BLaER1 treated with 17β-estradiol and CSF1 and Interleukin-3, amounts not matched to agents 10 nM and 100 nM (cell line): ENCODE measurements around the gene PDPK1.

ENCODE experiments used
- H3K27ac ChIP-seq, 11 experiments: shearing (Covaris generic); formaldehyde crosslinking; 2 replicates each; pipeline ENCODE4 v1.8.1; 2022
- H3K27me3 ChIP-seq, 11 experiments: shearing (Covaris generic); formaldehyde crosslinking; 2 replicates each; pipeline ENCODE4 v1.8.1; 2022
- H3K36me3 ChIP-seq, 11 experiments: shearing (Covaris generic); formaldehyde crosslinking; 2 replicates each; pipeline ENCODE4 v1.8.1; 2022
- H3K4me1 ChIP-seq, 10 experiments: shearing (Covaris generic); formaldehyde crosslinking; 2 replicates each; pipeline ENCODE4 v1.8.1; 2022
- H3K4me2 ChIP-seq, 11 experiments: shearing (Covaris generic); formaldehyde crosslinking; 2 replicates each; pipeline ENCODE4 v1.8.1; 2022
- H3K4me3 ChIP-seq, 10 experiments: shearing (Covaris generic); formaldehyde crosslinking; 2 replicates each; pipeline ENCODE4 v1.8.1; 2022
- H3K9ac ChIP-seq, 11 experiments: shearing (Covaris generic); formaldehyde crosslinking; 2 replicates each; pipeline ENCODE4 v1.8.1; 2022
- H3K9me3 ChIP-seq, 11 experiments: shearing (Covaris generic); formaldehyde crosslinking; replicated peaks in 1 of 11; 2 replicates each; pipeline ENCODE4 v1.8.1; 2022
- H4K20me1 ChIP-seq, 11 experiments: shearing (Covaris generic); formaldehyde crosslinking; 2 replicates each; pipeline ENCODE4 v1.8.1; 2022
- Cebpa-rat ChIP-seq, 11 experiments: shearing (Covaris generic); IDR thresholded peaks; 2 replicates each; pipeline ENCODE4 v1.8.1; 2022

PDPK1 gene

DNA sequence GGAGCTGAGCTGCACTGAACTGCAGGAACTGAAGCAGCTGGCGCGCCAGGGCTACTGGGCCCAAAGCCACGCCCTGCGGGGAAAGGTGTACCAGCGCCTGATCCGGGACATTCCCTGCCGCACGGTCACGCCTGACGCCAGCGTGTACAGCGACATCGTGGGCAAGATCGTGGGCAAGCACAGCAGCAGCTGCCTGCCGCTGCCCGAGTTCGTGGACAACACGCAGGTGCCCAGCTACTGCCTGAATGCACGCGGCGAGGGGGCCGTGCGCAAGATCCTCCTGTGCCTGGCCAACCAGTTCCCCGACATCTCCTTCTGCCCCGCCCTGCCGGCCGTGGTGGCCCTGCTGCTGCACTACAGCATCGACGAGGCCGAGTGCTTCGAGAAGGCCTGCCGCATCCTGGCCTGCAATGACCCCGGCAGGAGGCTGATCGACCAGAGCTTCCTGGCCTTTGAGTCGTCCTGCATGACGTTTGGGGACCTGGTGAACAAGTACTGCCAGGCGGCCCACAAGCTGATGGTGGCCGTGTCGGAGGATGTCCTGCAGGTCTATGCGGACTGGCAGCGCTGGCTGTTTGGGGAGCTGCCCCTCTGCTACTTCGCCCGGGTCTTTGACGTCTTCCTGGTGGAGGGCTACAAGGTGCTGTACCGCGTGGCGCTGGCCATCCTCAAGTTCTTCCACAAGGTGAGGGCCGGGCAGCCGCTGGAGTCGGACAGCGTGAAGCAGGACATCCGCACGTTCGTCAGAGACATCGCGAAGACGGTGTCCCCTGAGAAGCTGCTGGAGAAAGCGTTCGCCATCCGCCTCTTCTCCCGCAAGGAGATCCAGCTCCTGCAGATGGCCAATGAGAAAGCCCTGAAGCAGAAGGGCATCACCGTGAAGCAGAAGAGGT is 41.4 kb upstream of the PDPK1 start:
- H4K20me1 ChIP-seq = peaks cover 5 to 100% (median 96%) of the 10 kb centered on the region in 11 experiments; a peak in 21 of 22 replicates
- TF ChIP-seq Cebpa-rat (IDR thresholded peaks at IDR 0.05) = no peak
- no peaks in the 10 kb centered on the region for H3K27me3 ChIP-seq

DNA sequence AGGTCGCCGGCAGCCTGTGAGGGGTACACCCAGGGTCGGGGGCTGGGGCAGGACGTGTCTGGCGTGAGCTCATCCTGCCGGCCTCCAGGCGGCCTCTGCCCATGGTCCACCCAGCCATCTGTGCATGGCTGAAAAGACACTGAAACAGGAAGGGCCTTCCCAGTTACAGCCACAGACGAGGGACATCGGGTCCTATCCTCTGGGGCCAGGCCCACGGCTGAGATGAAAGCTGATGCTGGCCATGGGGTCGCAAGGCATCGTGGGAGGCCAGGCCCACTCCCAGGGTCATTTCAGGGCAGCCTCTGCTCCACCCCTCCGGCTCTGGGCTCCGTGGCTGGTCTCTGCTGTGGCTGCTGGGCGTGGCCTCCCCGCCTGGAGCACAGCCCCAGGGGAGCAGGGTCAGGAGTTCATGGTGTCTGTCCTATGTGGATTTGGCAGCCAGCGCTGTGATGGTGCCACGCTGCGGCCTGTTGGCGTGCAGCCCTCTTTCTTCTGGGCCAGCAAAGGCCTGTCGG is 40.6 kb upstream of the PDPK1 start:
- no peak for TF ChIP-seq Cebpa-rat (IDR thresholded peaks at IDR 0.05)
- Histone ChIP-seq H3K9me3 (no peaks in the 10 kb centered on the region), H3K27ac (peak overlapping the region in 8 of 11 experiments; percentile 9 to 51 (median 35); a peak in 11 of 22 replicates), H3K36me3 (peaks cover 13 to 89% (median 67%) of the 10 kb centered on the region in 11 experiments), H3K27me3 (no peaks in the 10 kb centered on the region), H4K20me1 (peaks cover 5 to 100% (median 96%) of the 10 kb centered on the region in 11 experiments; a peak in 21 of 22 replicates), H3K4me2 (peak overlapping the region; percentile 63 to 86 (median 79)), H3K4me3 (no peak overlapping the region; a peak in 1 of 20 replicates), H3K4me1 (peaks cover 36 to 60% (median 51%) of the 10 kb centered on the region in 10 experiments), H3K9ac (peak overlapping the region; percentile 5 to 71 (median 49); a peak in 17 of 22 replicates)

More for the DNA sequence above, 41.4 kb upstream of the PDPK1 start:
- no peak overlapping the region for H3K4me3 ChIP-seq
- H3K4me2 ChIP-seq = peak overlapping the region; percentile 63 to 86 (median 79)
- peak overlapping the region in 8 of 11 experiments; percentile 45 to 71 (median 55); a peak in 10 of 22 replicates for H3K9ac ChIP-seq
- H3K4me1 ChIP-seq = peaks cover 29 to 53% (median 44%) of the 10 kb centered on the region in 10 experiments
- H3K36me3 ChIP-seq = peaks cover 13 to 89% (median 62%) of the 10 kb centered on the region in 11 experiments
- H3K27ac ChIP-seq = peak overlapping the region in 6 of 11 experiments; percentile 10 to 51 (median 35); a peak in 9 of 22 replicates
- H3K9me3 ChIP-seq = no peaks in the 10 kb centered on the region

DNA sequence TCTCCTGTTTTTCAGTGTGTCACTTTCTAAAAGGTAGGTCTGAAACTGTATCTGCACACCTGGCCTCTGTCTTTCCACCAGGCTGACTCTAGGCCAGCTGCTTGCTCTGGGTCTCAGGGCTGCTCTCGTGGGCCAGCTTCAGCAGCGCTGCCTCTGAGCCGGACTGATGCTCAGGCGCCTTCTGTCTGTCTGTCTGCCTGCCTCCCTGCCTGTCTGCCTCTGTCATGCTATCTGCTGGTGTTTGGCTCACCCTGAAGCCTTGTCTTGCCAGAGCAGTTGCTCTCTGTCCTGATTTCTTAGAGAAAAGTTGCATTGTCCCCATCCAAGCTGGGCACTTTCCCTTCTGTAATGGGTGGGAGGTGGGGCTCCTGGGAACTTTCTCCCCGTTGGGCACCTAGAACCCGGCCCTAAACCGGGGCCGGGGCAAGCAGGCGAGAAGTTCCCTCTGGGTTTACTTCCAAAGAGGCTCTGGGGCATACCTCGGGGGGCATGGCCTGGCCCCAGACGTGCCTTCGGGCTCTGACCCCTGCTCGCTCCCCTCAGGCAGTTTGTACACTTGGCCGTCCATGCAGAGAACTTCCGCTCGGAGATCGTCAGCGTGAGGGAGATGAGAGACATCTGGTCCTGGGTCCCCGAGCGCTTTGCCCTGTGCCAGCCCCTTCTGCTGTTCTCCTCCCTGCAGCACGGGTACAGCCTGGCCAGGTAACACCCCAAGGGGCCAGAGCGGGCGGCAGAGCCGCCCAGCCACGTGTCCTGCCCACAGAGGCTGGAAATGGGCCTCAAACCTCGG is 39.9 kb upstream of the PDPK1 start:
- H3K27me3 ChIP-seq = no peaks in the 10 kb centered on the region
- H3K27ac ChIP-seq = peak overlapping the region in 6 of 11 experiments; percentile 15 to 51 (median 41); a peak in 10 of 22 replicates
- H3K36me3 ChIP-seq = peaks cover 13 to 89% (median 69%) of the 10 kb centered on the region in 11 experiments
- H3K9me3 ChIP-seq = no peaks in the 10 kb centered on the region
- peaks cover 5 to 100% (median 97%) of the 10 kb centered on the region in 11 experiments; a peak in 21 of 22 replicates for H4K20me1 ChIP-seq
- H3K9ac ChIP-seq = peak overlapping the region; percentile 28 to 71 (median 49); a peak in 19 of 22 replicates
- TF ChIP-seq Cebpa-rat (IDR thresholded peaks at IDR 0.05) = no peak
- peak overlapping the region; percentile 63 to 86 (median 79) for H3K4me2 ChIP-seq
- H3K4me1 ChIP-seq = peaks cover 44 to 67% (median 58%) of the 10 kb centered on the region in 10 experiments
- H3K4me3 ChIP-seq = peak overlapping the region in 1 of 10 experiments; percentile 17; a peak in 1 of 20 replicates

DNA sequence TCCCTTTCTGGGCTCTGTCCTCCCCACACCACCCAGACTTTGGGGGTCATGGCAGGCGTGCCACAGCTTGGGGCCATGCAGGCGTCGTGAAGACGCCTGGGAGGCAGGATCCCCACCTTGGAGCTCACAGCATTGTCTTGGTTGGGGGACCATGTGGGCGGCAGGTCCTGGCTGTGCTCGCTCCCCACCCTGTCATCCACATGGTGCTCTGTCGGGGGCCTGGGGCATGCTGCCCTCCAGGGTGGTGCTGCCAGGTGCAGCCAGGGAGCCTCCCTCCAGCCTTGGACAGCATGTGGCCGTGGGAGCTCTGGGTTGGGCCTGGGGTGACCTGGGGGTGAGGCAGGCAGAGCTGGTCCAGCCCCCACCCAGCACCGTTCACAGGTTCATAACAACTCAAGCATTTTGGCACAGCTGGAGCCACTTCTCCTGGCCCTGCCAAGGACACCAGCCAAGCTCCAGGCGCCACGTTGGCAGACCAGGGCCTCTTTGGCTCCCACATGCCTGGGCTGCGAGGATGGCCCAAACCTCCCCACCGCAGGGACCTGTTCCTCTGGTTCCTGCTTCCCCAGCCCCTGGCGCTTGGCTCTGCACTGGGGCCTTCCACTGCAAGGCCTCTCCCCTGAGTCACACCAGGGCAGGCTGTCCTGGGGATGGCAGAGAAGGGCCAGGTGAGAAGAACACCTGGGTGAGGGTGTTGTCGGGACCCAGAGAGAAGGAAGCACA is 39.1 kb upstream of the PDPK1 start:
- no peak for TF ChIP-seq Cebpa-rat (IDR thresholded peaks at IDR 0.05)
- no peaks in the 10 kb centered on the region for H3K9me3 ChIP-seq
- H3K36me3 ChIP-seq = peaks cover 13 to 85% (median 66%) of the 10 kb centered on the region in 11 experiments
- H3K4me1 ChIP-seq = peaks cover 49 to 67% (median 59%) of the 10 kb centered on the region in 10 experiments
- H3K4me3 ChIP-seq = no peak overlapping the region
- peak overlapping the region; percentile 28 to 71 (median 49); a peak in 16 of 22 replicates for H3K9ac ChIP-seq
- H3K27ac ChIP-seq = peak overlapping the region in 5 of 11 experiments; percentile 15 to 47 (median 37); a peak in 8 of 22 replicates
- peak overlapping the region; percentile 63 to 86 (median 79) for H3K4me2 ChIP-seq
- H4K20me1 ChIP-seq = peaks cover 5 to 100% (median 92%) of the 10 kb centered on the region in 11 experiments; a peak in 21 of 22 replicates
- H3K27me3 ChIP-seq = no peaks in the 10 kb centered on the region

- H3K4me2 ChIP-seq = no peak overlapping the region; a peak in 1 of 22 replicates
- H3K9ac ChIP-seq = peak overlapping the region in 4 of 11 experiments; percentile 28 to 59 (median 38); a peak in 2 of 22 replicates
- H3K4me1 ChIP-seq = peaks cover 47 to 66% (median 58%) of the 10 kb centered on the region in 10 experiments
- H3K27ac ChIP-seq = no peak overlapping the region
- peaks cover 5 to 94% (median 84%) of the 10 kb centered on the region in 11 experiments; a peak in 21 of 22 replicates for H4K20me1 ChIP-seq
- H3K27me3 ChIP-seq = no peaks in the 10 kb centered on the region
- H3K36me3 ChIP-seq = peaks cover 13 to 77% (median 63%) of the 10 kb centered on the region in 11 experiments
- no peaks in the 10 kb centered on the region for H3K9me3 ChIP-seq
- no peak overlapping the region for H3K4me3 ChIP-seq
- no peak for TF ChIP-seq Cebpa-rat (IDR thresholded peaks at IDR 0.05)
These were observed 38.4 kb upstream of the PDPK1 start for GRCh38 chr16:2499454-2499853.

- TF ChIP-seq Cebpa-rat (IDR thresholded peaks at IDR 0.05) = no peak
- H3K4me1 ChIP-seq = peaks cover 47 to 64% (median 58%) of the 10 kb centered on the region in 10 experiments
- H3K36me3 ChIP-seq = peaks cover 13 to 75% (median 63%) of the 10 kb centered on the region in 11 experiments
- H3K27ac ChIP-seq = no peak overlapping the region
- H3K4me2 ChIP-seq = no peak overlapping the region
- peaks cover 5 to 94% (median 80%) of the 10 kb centered on the region in 11 experiments; a peak in 21 of 22 replicates for H4K20me1 ChIP-seq
- no peaks in the 10 kb centered on the region for H3K9me3 ChIP-seq
- H3K27me3 ChIP-seq = no peaks in the 10 kb centered on the region
- H3K4me3 ChIP-seq = no peak overlapping the region
- H3K9ac ChIP-seq = no peak overlapping the region
These were observed 37.9 kb upstream of the PDPK1 start for GRCh38 chr16:2499890-2500429.

GRCh38 chr16:2500430-2500917 is 37.3 kb upstream of the PDPK1 start:
- peaks cover 5 to 94% (median 75%) of the 10 kb centered on the region in 11 experiments; a peak in 21 of 22 replicates for H4K20me1 ChIP-seq
- H3K27ac ChIP-seq = no peak overlapping the region
- H3K27me3 ChIP-seq = no peaks in the 10 kb centered on the region
- peaks cover 13 to 72% (median 63%) of the 10 kb centered on the region in 11 experiments for H3K36me3 ChIP-seq
- H3K4me3 ChIP-seq = no peak overlapping the region
- no peak for TF ChIP-seq Cebpa-rat (IDR thresholded peaks at IDR 0.05)
- H3K4me2 ChIP-seq = peak overlapping the region in 2 of 11 experiments; percentile 46 to 55; a peak in 2 of 22 replicates
- no peaks in the 10 kb centered on the region for H3K9me3 ChIP-seq
- H3K9ac ChIP-seq = peak overlapping the region in 3 of 11 experiments; percentile 13 to 46 (median 18); a peak in 3 of 22 replicates
- H3K4me1 ChIP-seq = peaks cover 47 to 63% (median 58%) of the 10 kb centered on the region in 10 experiments
